SK-N-SH treated with all-trans-retinoic acid at 6 μM for 48 hours (cell line): Measurements from ENCODE around the gene AOPEP.

Experiments
- ATAC-seq: fragments of 200-7000 bp; cut with Tn5 transposase; 3 replicates; pipeline ENCODE4 v1.9.1; 2020; ENCODE audit warnings: mild to moderate bottlenecking, moderate library complexity
- ARNTL ChIP-seq: fragments of 450-650 bp; formaldehyde crosslinking; IDR thresholded peaks from 2 replicates; pipeline ENCODE4 v1.5.0; 2020; ENCODE audit warnings: low read depth, mild to moderate bottlenecking, moderate library complexity, borderline replicate concordance
- BACH2 ChIP-seq: fragments of 250-450 bp; sonication (Bioruptor Pico); IDR thresholded peaks from 2 replicates; pipeline ENCODE4 v1.9.0; 2021; ENCODE audit warnings: mild to moderate bottlenecking, borderline replicate concordance
- CSDC2 ChIP-seq: fragments of 250-450 bp; sonication (Bioruptor Pico); IDR thresholded peaks from 2 replicates; pipeline ENCODE4 v1.5.0; 2020; ENCODE audit warnings: mild to moderate bottlenecking, moderate library complexity
- CSRNP3 ChIP-seq: fragments of 250-450 bp; sonication (Bioruptor Pico); IDR thresholded peaks from 2 replicates; pipeline ENCODE4 v1.5.1; 2021; ENCODE audit warnings: mild to moderate bottlenecking, moderate library complexity
- ESRRG ChIP-seq: fragments of 250-450 bp; sonication (Bioruptor Pico); IDR thresholded peaks from 2 replicates; pipeline ENCODE4 v1.6.1; 2021; ENCODE audit warnings: mild to moderate bottlenecking
- GLIS3 ChIP-seq: fragments of 250-450 bp; sonication (Bioruptor Pico); IDR thresholded peaks from 2 replicates; pipeline ENCODE4 v1.5.0; 2020; ENCODE audit warnings: mild to moderate bottlenecking, moderate library complexity
- ISL1 ChIP-seq: fragments of 250-450 bp; sonication (Bioruptor Pico); IDR thresholded peaks from 2 replicates; pipeline ENCODE4 v2.1.2; 2022; ENCODE audit warnings: mild to moderate bottlenecking, moderate library complexity
- OSR1 ChIP-seq: fragments of 250-450 bp; sonication (Bioruptor Pico); IDR thresholded peaks from 2 replicates; pipeline ENCODE4 v1.8.0; 2022; ENCODE audit warnings: moderate library complexity, mild to moderate bottlenecking, inconsistent platforms
- PATZ1 ChIP-seq: fragments of 250-450 bp; sonication (Bioruptor Pico); IDR thresholded peaks from 2 replicates; pipeline ENCODE4 v1.8.0; 2020; ENCODE audit warnings: mild to moderate bottlenecking, moderate library complexity, borderline replicate concordance
- PPARA ChIP-seq: fragments of 250-450 bp; sonication (Bioruptor Pico); IDR thresholded peaks from 2 replicates; pipeline ENCODE4 v1.5.0; 2020; ENCODE audit warnings: mild to moderate bottlenecking, borderline replicate concordance
- RARB ChIP-seq: fragments of 250-450 bp; sonication (Bioruptor Pico); IDR thresholded peaks from 2 replicates; pipeline ENCODE4 v1.8.0; 2021; ENCODE audit warnings: mild to moderate bottlenecking, moderate library complexity
- SNAI2 ChIP-seq: fragments of 250-450 bp; sonication (Bioruptor Pico); IDR thresholded peaks from 2 replicates; pipeline ENCODE4 v1.5.0; 2020; ENCODE audit warnings: mild to moderate bottlenecking, moderate library complexity
- TCF4 ChIP-seq: fragments of 250-450 bp; sonication (Bioruptor Pico); IDR thresholded peaks from 2 replicates; pipeline ENCODE4 v1.8.0; 2021; ENCODE audit warnings: mild to moderate bottlenecking, moderate library complexity, borderline replicate concordance
- TOX ChIP-seq: fragments of 250-450 bp; sonication (Bioruptor Pico); IDR thresholded peaks from 2 replicates; pipeline ENCODE4 v1.8.0; 2021; ENCODE audit warnings: mild to moderate bottlenecking, moderate library complexity, borderline replicate concordance
- TSHZ2 ChIP-seq: fragments of 250-450 bp; sonication (Bioruptor Pico); IDR thresholded peaks from 2 replicates; pipeline ENCODE4 v1.5.0; 2020; ENCODE audit warnings: mild to moderate bottlenecking, moderate library complexity
- ZC3H10 ChIP-seq: fragments of 250-450 bp; sonication (Bioruptor Pico); IDR thresholded peaks from 2 replicates; pipeline ENCODE4 v1.5.1; 2021; ENCODE audit warnings: mild to moderate bottlenecking, moderate library complexity
- ZFP3 ChIP-seq: fragments of 250-450 bp; sonication (Bioruptor Pico); IDR thresholded peaks from 2 replicates; pipeline ENCODE4 v1.5.0; 2020; ENCODE audit warnings: mild to moderate bottlenecking, moderate library complexity
- ZFP30 ChIP-seq: fragments of 450-650 bp; formaldehyde crosslinking; IDR thresholded peaks from 2 replicates; pipeline ENCODE4 v1.5.0; 2022; ENCODE audit warnings: mild to moderate bottlenecking, moderate library complexity
- ZNF565 ChIP-seq: fragments of 450-650 bp; formaldehyde crosslinking; conservative IDR thresholded peaks from 2 replicates; pipeline ENCODE4 v1.5.0; 2020; ENCODE audit warnings: low read depth, mild to moderate bottlenecking, moderate library complexity
- ZNF70 ChIP-seq: fragments of 450-650 bp; formaldehyde crosslinking; IDR thresholded peaks from 2 replicates; pipeline ENCODE4 v1.5.0; 2020; ENCODE audit warnings: mild to moderate bottlenecking, moderate library complexity
- ZNF8 ChIP-seq: fragments of 450-650 bp; formaldehyde crosslinking; IDR thresholded peaks from 2 replicates; pipeline ENCODE4 v1.5.0; 2020; ENCODE audit warnings: mild to moderate bottlenecking, moderate library complexity

AOPEP gene

GRCh38 chr9:95101326-95101725 is 374.8 kb downstream of the AOPEP start:
- no peak for ATAC-seq
- TF ChIP-seq PATZ1 (CRISPR knock-in tag) (no peak), ZNF565 (no peak), GLIS3 (CRISPR knock-in tag) (no peak), OSR1 (CRISPR knock-in tag) (no peak), PPARA (no peak), ZFP3 (no peak), ZFP30 (CRISPR knock-in tag) (no peak), TCF4 (CRISPR knock-in tag) (no peak), CSDC2 (CRISPR knock-in tag) (no peak), ZNF70 (CRISPR knock-in tag) (no peak), ISL1 (CRISPR knock-in tag) (no peak), RARB (CRISPR knock-in tag) (no peak), ARNTL (CRISPR knock-in tag) (no peak), ESRRG (CRISPR knock-in tag) (no peak), SNAI2 (CRISPR knock-in tag) (no peak), TOX (CRISPR knock-in tag) (no peak), CSRNP3 (no peak)

- no peak for ATAC-seq
- TF ChIP-seq TOX (CRISPR knock-in tag): no peak
- TF ChIP-seq ZNF70 (CRISPR knock-in tag): no peak
- no peak for TF ChIP-seq OSR1 (CRISPR knock-in tag)
- no peak for TF ChIP-seq PATZ1 (CRISPR knock-in tag)
- TF ChIP-seq SNAI2 (CRISPR knock-in tag): no peak
- TF ChIP-seq CSDC2 (CRISPR knock-in tag): no peak
- TF ChIP-seq ESRRG (CRISPR knock-in tag): no peak
- TF ChIP-seq, all 23 proteins: peak for 0
Observed at GRCh38 chr9:95102001-95102433, 375.5 kb downstream of the AOPEP start.

GRCh38 chr9:95102572-95102971 is 376.1 kb downstream of the AOPEP start:
- TF ChIP-seq TCF4 (CRISPR knock-in tag): no peak
- no peak for TF ChIP-seq ISL1 (CRISPR knock-in tag)
- no peak for TF ChIP-seq ESRRG (CRISPR knock-in tag)
- no peak for TF ChIP-seq RARB (CRISPR knock-in tag)
- TF ChIP-seq ARNTL (CRISPR knock-in tag): no peak
- no peak for TF ChIP-seq ZFP30 (CRISPR knock-in tag)
- TF ChIP-seq ZC3H10: no peak
- no peak for TF ChIP-seq ZNF8 (CRISPR knock-in tag)
- TF ChIP-seq PPARA: no peak
- no peak for TF ChIP-seq BACH2 (CRISPR knock-in tag)
- no peak for TF ChIP-seq PATZ1 (CRISPR knock-in tag)
- no peak for TF ChIP-seq TSHZ2 (CRISPR knock-in tag)
- no peak for ATAC-seq
